Nephron progenitor cell (in vitro differentiated cells): ENCODE results near the gene ZXDC.

ENCODE experiments used
- DNase-seq: peaks from one replicate; pipeline ENCODE4 v3.0.0; 2021
- H3K27ac Mint-ChIP-seq: 2 replicates; pipeline ENCODE4 v1.8.0; 2021; ENCODE audit warnings: mild to moderate bottlenecking, moderate library complexity, mixed read lengths
- H3K27me3 Mint-ChIP-seq: 2 replicates; pipeline ENCODE4 v1.8.0; 2021; ENCODE audit warnings: mild to moderate bottlenecking, low read depth, mixed read lengths; ENCODE audit not compliant: poor library complexity
- H3K36me3 Mint-ChIP-seq: 2 replicates; pipeline ENCODE4 v1.8.0; 2021; ENCODE audit warnings: low read depth, mixed read lengths
- H3K4me1 Mint-ChIP-seq: 2 replicates; pipeline ENCODE4 v1.8.0; 2021; ENCODE audit warnings: mixed read lengths
- H3K4me3 Mint-ChIP-seq: 2 replicates; pipeline ENCODE4 v1.8.0; 2021; ENCODE audit warnings: mild to moderate bottlenecking, moderate library complexity, mixed read lengths
- H3K9me3 Mint-ChIP-seq: 2 replicates; pipeline ENCODE4 v1.8.0; 2021; ENCODE audit warnings: mild to moderate bottlenecking, moderate library complexity, mixed read lengths
- CTCF ChIP-seq: fragments of 200-600 bp; sonication (generic); IDR thresholded peaks from 2 replicates; pipeline ENCODE4 v1.5.0; 2021; ENCODE audit warnings: antibody characterized with exemption

Gene ZXDC

DNA sequence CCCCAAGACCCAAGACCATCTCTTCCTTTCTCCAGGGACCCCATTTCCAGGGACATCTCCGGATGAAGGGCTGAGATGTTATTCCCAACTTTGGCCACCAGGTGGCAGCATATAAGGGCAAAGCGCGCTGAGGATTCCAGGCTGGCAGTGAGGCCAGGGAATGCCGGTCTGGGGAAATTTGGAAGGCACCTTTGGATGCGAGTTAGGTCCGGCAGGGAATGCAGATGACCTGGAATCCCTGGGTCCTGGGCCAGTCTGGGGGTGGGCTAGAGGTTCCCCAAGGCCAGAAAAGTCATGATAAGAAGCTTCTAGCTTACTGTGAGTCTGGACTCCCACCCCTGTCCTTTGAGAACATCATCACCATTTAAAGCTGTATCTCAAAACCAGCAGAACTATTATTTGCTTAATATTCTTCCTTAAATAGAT, 46.7 kb upstream of the ZXDC start:
- H3K27ac Mint-ChIP-seq, result no peak overlapping the region
- H3K4me3 Mint-ChIP-seq, result no peak overlapping the region
- peaks cover 50% of the 10 kb centered on the region for H3K27me3 Mint-ChIP-seq
- H3K36me3 Mint-ChIP-seq, result no peaks in the 10 kb centered on the region
- H3K9me3 Mint-ChIP-seq, result no peaks in the 10 kb centered on the region
- DNase-seq, result peak; percentile 78
- TF ChIP-seq CTCF, result peak; percentile 94
- H3K4me1 Mint-ChIP-seq, result peaks cover 7% of the 10 kb centered on the region

DNA sequence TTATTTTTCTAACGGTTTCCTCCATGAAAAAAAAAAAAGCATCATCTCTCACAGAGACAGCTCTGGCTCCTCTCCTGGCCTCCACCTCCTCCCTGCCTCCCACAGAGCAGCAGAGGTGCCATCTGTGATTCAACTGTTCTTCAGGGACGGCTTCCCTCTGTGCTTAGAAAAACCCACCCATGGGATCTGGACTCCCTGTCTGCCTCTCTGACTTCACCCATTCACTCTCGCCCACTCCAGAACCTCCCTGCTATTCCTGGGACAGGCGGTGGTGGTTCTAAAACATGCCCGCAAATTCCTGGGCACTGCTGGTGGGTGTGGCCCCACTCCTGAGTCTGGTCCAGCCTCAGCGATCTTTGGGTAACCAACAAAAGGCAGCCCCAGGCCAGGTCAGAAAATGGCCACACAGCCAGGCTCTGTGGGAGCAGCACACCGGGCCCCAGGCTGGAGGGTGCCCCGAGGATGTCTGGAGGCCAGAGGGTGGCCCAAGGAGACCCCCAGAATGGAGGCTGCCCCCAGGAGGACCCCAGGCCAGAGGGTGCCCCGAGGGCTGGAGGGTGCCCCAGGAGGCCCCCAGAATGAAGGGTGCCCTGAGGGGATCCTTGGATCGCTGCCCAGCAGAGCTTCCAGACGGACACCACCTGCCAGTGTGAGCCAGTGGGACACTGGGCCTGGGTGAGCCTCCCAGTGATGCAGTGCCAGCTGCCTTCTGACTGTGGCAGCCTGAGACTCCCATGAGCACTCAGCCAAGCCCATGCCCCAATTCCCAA, 45.6 kb upstream of the ZXDC start:
- Mint-ChIP-seq H3K27me3 (peaks cover 48% of the 10 kb centered on the region), H3K4me1 (peaks cover 7% of the 10 kb centered on the region), H3K4me3 (no peak overlapping the region), H3K9me3 (no peaks in the 10 kb centered on the region), H3K27ac (no peak overlapping the region), H3K36me3 (no peaks in the 10 kb centered on the region)
- no peak for TF ChIP-seq CTCF
- DNase-seq, result no peak

- H3K9me3 Mint-ChIP-seq, result no peaks in the 10 kb centered on the region
- no peak overlapping the region for H3K27ac Mint-ChIP-seq
- peaks cover 33% of the 10 kb centered on the region for H3K27me3 Mint-ChIP-seq
- peaks cover 7% of the 10 kb centered on the region for H3K4me1 Mint-ChIP-seq
- H3K36me3 Mint-ChIP-seq, result no peaks in the 10 kb centered on the region
- no peak for TF ChIP-seq CTCF
- no peak overlapping the region for H3K4me3 Mint-ChIP-seq
- DNase-seq, result no peak
Measured at GRCh38 chr3:126519506-126520455, 44.1 kb upstream of the ZXDC start.

GRCh38 chr3:126518779-126519177, 43.1 kb upstream of the ZXDC start:
- DNase-seq, result no peak

GRCh38 chr3:126517986-126518778, 42.5 kb upstream of the ZXDC start:
- Mint-ChIP-seq H3K9me3 (no peaks in the 10 kb centered on the region), H3K27me3 (peaks cover 25% of the 10 kb centered on the region), H3K27ac (no peak overlapping the region), H3K4me1 (peaks cover 7% of the 10 kb centered on the region), H3K4me3 (no peak overlapping the region), H3K36me3 (no peaks in the 10 kb centered on the region)
- TF ChIP-seq CTCF, result no peak
- no peak for DNase-seq

More at GRCh38 chr3:126518779-126519177, 43.1 kb upstream of the ZXDC start:
- Mint-ChIP-seq H3K36me3 (no peaks in the 10 kb centered on the region), H3K4me3 (no peak overlapping the region), H3K4me1 (peaks cover 7% of the 10 kb centered on the region), H3K27me3 (peaks cover 31% of the 10 kb centered on the region), H3K27ac (no peak overlapping the region), H3K9me3 (no peaks in the 10 kb centered on the region)
- TF ChIP-seq CTCF, result no peak
